HG03442 (cell line): ENCODE data around the gene FBN1.
A peak's percentile ranks its signal among the peaks of the same experiment; 100 is the strongest.

Experiments
- ATAC-seq: cut with Tn5 transposase; IDR thresholded peaks from one replicate; pipeline ENCODE4 v1.9.1; 2021; ENCODE audit warnings: mild to moderate bottlenecking, moderate library complexity; ENCODE audit not compliant: unreplicated experiment

The FBN1 gene

GRCh38 chr15:48624700-48625099 lies 20.8 kb downstream of the FBN1 start:
- no peak for ATAC-seq

- ATAC-seq = no peak
Observed at GRCh38 chr15:48623456-48623855, 22.1 kb downstream of the FBN1 start.

- ATAC-seq = no peak
Observed at GRCh38 chr15:48622237-48622636, 23.3 kb downstream of the FBN1 start.

- no peak for ATAC-seq
Observed at GRCh38 chr15:48619446-48619845, 26.1 kb downstream of the FBN1 start.

- ATAC-seq = no peak
Observed at GRCh38 chr15:48617619-48618018, 27.9 kb downstream of the FBN1 start.

GRCh38 chr15:48616216-48616615 lies 29.3 kb downstream of the FBN1 start:
- no peak for ATAC-seq

DNA sequence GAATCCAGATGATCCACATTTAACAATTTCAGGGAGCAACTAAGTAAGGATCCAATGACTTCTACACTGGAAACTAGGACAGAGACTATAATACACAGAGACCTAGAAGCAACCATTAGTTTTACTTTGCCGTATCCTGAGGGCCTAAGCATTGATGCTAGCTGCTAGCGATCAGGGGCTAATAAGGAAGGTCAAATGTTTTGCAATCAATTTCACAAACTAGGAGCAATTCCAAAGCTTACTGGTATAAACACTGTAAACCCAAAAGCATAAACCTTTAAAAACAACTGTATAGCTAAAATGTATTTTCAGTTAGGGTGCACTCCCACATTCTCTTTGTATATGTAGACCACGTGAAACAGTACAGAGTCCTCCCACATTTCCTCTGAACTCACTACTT lies 31.5 kb downstream of the FBN1 start:
- ATAC-seq = no peak

- no peak for ATAC-seq
Observed at GRCh38 chr15:48609486-48609885, 36.0 kb downstream of the FBN1 start.

- no peak for ATAC-seq
Observed at GRCh38 chr15:48607846-48608245, 37.7 kb downstream of the FBN1 start.

DNA sequence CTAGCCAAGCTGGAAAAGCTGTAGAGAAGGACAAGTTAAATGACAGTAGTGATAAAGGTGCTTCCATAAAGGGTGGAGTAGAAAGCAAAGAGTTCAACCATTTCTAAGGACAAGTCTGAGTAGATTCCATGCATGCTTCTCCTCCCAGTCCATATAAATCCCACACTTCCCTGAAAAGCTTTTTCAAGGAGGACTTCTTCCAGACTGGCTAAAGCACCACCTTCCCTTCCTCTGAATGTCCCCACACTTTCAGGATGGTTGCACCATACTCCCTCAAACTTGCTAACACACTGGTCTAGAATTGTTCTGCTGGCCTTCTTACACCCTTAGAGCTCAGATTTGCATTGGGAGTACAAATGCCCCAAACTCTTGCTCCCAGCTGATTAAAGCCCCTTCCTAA lies 40.9 kb downstream of the FBN1 start:
- no peak for ATAC-seq

DNA sequence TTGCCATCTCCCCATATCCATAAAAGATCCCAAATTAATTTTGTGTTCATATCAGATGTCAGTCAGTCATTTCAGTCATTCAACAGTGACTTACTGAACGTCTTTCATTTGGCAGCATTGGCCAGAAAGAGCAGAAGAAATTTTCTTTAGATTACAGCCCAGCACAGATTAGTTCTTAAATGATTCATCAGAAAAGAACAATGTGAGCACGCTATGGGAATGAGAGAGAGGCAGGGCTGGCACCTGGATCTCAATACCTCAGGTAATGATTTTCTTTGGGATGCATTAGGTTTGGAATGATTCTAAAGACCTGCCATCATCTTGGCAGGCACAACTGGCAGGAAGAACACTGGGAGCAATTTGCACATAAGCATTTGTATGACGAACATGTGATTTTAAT lies 41.6 kb downstream of the FBN1 start:
- no peak for ATAC-seq

- ATAC-seq = no peak
Observed at GRCh38 chr15:48603123-48603500, 42.4 kb downstream of the FBN1 start.

- ATAC-seq = no peak
Observed at GRCh38 chr15:48602358-48603122, 43.0 kb downstream of the FBN1 start.

- ATAC-seq = no peak
Observed at GRCh38 chr15:48601095-48601494, 44.4 kb downstream of the FBN1 start.

DNA sequence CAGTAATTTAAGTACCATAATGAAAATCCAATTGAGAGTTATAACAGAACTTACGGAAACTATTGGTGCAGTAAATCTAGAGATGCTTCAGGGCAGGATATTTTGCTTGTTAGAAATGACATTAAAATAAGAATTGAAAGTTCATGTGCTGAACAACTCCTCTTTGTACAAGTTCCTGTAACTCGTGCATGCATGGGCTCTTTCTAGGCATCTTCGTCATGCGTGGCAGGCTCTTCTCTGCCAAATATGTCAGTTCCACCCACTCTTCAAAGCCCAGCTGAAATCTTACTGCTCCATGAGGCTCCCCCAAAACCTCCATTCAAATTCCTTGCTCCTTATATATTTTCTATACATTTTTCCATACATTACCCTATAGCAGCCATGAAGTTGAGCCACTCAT lies 48.7 kb downstream of the FBN1 start:
- ATAC-seq = peak; percentile 26

DNA sequence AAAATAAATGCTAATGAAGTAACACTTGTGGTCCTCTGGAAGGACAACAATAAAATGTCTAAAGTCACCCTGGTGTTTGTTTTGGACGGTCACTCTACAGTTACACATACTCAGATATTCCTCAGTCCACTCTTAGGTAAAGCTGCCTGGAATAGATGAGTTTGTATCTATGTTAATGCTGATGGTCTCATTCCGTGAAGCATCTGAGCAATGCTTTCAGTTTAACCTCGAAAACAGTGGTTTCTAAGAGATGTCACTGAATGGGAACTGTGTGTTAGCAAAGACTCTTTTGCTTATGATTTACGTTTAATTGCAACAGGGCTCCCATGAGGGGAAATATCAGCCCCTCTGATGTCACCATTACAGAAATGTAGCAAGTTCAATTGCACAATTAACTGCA lies 49.1 kb downstream of the FBN1 start:
- ATAC-seq = peak; percentile 53

- ATAC-seq = peak; percentile 55
Observed at GRCh38 chr15:48595981-48596380, 49.5 kb downstream of the FBN1 start.

- ATAC-seq = no peak
Observed at GRCh38 chr15:48592933-48593332, 52.6 kb downstream of the FBN1 start.

DNA sequence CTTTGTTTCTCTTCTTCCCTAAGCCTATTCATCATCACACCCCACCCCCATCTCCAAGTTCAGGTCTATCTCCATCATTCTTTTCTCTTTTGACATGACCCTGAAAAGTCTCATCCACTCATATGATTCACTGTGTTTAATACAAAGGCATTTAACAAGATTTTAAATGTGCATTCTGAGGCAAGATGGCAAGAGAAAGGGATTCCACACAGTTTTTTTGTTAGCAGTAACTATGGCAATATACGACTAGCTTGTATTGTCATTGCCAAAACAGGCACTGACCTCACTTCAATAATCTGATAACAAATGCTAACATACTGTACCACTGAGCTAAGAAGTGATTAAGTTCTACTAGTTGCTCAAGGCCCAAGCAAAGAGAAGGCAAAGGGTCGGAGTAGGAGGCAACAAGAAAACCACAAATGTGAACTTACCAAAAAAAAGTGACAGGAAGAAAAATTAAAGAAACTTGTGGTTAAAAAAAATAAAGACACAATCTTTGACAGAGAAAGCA lies 53.2 kb downstream of the FBN1 start:
- no peak for ATAC-seq

DNA sequence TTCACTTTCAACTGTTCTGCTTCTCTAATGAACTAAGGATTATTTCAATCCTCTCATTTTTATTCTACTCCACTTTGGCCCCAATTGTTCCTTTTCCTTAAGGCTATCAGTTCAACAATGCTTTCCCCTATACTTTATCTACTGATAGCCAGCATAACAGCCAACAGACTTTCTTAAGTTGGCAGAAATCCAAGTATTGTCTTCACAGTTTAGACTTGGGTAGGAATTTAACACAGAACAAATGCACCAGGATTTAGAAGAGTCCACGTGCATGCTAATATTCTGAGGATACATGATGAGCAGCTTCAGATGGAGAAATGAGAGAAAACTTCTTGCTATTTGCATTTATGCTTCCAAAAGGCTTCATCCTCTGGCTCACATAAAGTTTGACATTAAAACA lies 54.8 kb downstream of the FBN1 start:
- no peak for ATAC-seq

- ATAC-seq = no peak
Observed at GRCh38 chr15:48584812-48585563, 60.5 kb downstream of the FBN1 start.

GRCh38 chr15:48584090-48584811 lies 61.3 kb downstream of the FBN1 start:
- ATAC-seq = no peak
